Measurements from ENCODE around the gene PPP6R2.

DNA sequence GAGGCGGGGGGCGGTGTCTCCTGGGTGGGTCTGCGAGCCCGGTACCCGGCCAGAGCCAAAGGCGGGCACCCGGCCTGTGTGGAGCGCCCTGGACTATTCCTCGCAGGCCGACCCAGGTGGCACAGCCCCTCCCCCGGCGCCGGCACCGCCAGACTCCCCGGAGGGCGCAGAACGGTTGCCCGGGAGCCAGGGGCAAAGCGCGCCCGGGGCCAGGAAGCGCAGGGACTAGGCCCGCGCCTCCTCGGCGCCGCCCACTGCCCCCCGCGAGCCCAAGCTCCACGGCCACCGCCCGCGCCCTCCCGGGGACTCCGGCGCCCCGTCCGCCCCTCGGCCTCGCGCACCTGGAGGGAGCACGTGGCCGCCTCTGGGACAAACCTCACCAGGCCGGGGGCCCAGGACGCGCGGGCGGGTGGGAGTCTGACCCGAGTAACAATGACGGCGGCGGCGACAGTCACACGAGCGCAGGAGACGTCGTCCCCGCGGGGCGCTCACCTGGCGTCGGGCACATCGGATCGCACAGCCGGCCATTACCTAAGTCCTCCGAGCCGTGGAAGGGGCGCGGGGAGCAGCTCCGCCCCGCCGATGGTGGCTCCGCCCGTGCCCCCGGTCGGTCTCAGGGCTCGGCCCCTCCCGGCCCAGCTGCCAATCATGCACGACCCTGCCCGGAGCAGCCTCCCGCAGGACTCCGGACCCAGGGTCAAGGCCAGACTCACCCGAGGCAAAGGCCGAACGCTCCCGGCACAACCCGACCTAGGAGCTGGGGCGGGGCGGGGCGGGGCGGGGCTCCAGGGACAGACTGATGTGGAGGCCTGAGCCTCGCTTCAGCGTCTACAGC, 43.1 kb upstream of the PPP6R2 start:
- no peak for TF ChIP-seq POLR2A (IDR thresholded peaks at IDR 0.05)
- TF ChIP-seq, protein P1, sequence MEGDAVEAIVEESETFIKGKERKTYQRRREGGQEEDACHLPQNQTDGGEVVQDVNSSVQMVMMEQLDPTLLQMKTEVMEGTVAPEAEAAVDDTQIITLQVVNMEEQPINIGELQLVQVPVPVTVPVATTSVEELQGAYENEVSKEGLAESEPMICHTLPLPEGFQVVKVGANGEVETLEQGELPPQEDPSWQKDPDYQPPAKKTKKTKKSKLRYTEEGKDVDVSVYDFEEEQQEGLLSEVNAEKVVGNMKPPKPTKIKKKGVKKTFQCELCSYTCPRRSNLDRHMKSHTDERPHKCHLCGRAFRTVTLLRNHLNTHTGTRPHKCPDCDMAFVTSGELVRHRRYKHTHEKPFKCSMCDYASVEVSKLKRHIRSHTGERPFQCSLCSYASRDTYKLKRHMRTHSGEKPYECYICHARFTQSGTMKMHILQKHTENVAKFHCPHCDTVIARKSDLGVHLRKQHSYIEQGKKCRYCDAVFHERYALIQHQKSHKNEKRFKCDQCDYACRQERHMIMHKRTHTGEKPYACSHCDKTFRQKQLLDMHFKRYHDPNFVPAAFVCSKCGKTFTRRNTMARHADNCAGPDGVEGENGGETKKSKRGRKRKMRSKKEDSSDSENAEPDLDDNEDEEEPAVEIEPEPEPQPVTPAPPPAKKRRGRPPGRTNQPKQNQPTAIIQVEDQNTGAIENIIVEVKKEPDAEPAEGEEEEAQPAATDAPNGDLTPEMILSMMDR (IDR thresholded peaks at IDR 0.05) = no peak
